ENCODE data around the gene RBP3.

The RBP3 gene

GRCh38 chr10:47348138-47348651 is at the start of gene RBP3:
RBP3 (plus strand) TSS chr10:47348363; CDS start chr10:47348485, 122 bp downstream.
- no peak for DNase-seq

GRCh38 chr10:47298715-47299114 is 49.4 kb upstream of the RBP3 start:
- DNase-seq, result no peak

GRCh38 chr10:47299611-47300428 is 48.3 kb upstream of the RBP3 start, which contains the start of gene GDF10:
GDF10 (plus strand) TSS chr10:47300197; CDS start chr10:47300652, 455 bp downstream.
- DNase-seq, result no peak

- no peak for DNase-seq
Observed at GRCh38 chr10:47300429-47300931, 47.7 kb upstream of the RBP3 start.

- no peak for DNase-seq
Observed at GRCh38 chr10:47301833-47302232, 46.3 kb upstream of the RBP3 start.

GRCh38 chr10:47303105-47303504 is 45.1 kb upstream of the RBP3 start:
- DNase-seq, result no peak

GRCh38 chr10:47303866-47304265 is 44.3 kb upstream of the RBP3 start:
- DNase-seq, result no peak

GRCh38 chr10:47305566-47305965 is 42.6 kb upstream of the RBP3 start:
- DNase-seq, result no peak

GRCh38 chr10:47306387-47307210 is 41.6 kb upstream of the RBP3 start:
- no peak for DNase-seq

GRCh38 chr10:47307381-47307780 is 40.8 kb upstream of the RBP3 start:
- no peak for DNase-seq

- no peak for DNase-seq
Observed at GRCh38 chr10:47308775-47309174, 39.4 kb upstream of the RBP3 start.

GRCh38 chr10:47309408-47310089 is 38.6 kb upstream of the RBP3 start:
- no peak for DNase-seq

GRCh38 chr10:47310090-47310505 is 38.1 kb upstream of the RBP3 start:
- no peak for DNase-seq

- peak; percentile 51 for DNase-seq
Observed at GRCh38 chr10:47311193-47311931, 36.8 kb upstream of the RBP3 start.

- peak; percentile 83 for DNase-seq
Observed at GRCh38 chr10:47311932-47312662, 36.1 kb upstream of the RBP3 start.

GRCh38 chr10:47312663-47312995 is 35.5 kb upstream of the RBP3 start:
- no peak for DNase-seq

- DNase-seq, result no peak
Observed at GRCh38 chr10:47314416-47314970, 33.7 kb upstream of the RBP3 start.

GRCh38 chr10:47315421-47315820 is 32.7 kb upstream of the RBP3 start:
- no peak for DNase-seq

- DNase-seq, result no peak
Observed at GRCh38 chr10:47316131-47316530, 32.0 kb upstream of the RBP3 start.

- DNase-seq, result no peak
Observed at GRCh38 chr10:47317251-47317650, 30.9 kb upstream of the RBP3 start.

GRCh38 chr10:47318706-47319105 is 29.5 kb upstream of the RBP3 start:
- no peak for DNase-seq

Measured in CD4-positive, alpha-beta T cell treated with Interleukin-15 for 1 hour (primary cell).